ENCODE measurements around the gene SMIM36. TPM values are rescaled to one million over a fixed set of nuclear protein-coding genes. Genes with fewer than 3 reads are reported as not detected.
"Not testable (repeated sequence)": the region's sequence is repeated elsewhere in the genome, so short reads cannot be mapped to it uniquely, and the experiment has no call there.

SMIM36 gene
- total RNA-seq, 1 donor from 2014 or later: not detected

DNA sequence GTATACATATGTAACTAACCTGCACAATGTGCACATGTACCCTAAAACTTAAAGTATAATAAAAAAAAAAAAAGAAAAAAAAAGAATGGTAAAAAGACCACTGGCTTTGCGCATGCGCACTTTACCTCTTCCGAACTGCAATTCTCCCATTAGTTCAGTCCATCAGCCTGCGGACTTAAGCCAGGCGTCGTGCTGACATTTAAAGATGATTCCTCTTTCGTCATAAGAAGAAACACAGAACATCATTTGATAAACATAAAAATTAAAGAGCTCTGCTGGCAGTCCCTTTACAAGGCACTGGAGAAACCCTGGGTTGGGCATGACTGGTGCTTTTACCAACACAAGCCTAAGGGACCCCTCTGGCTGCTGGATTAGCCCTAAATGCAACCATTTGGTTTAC, 3.6 kb downstream of the SMIM36 start:
- DNase-seq (ENCODE audit: extremely low read depth, low read depth, low spot score): not testable (repeated sequence)

DNA sequence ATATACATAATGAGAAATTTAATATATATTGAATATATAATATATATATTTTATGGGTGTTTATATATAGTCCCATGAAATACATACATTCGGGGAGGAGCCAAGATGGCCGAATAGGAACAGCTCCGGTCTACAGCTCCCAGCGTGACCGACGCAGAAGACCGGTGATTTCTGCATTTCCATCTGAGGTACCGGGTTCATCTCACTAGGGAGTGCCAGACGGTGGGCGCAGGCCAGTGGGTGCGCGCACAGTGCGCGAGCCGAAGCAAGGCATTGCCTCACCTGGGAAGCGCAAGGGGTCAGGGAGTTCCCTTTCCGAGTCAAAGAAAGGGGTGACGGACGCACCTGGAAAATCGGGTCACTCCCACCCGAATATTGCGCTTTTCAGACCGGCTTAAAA, 9.6 kb downstream of the SMIM36 start:
- DNase-seq (ENCODE audit: extremely low read depth, low read depth, low spot score): not testable (repeated sequence)

DNA sequence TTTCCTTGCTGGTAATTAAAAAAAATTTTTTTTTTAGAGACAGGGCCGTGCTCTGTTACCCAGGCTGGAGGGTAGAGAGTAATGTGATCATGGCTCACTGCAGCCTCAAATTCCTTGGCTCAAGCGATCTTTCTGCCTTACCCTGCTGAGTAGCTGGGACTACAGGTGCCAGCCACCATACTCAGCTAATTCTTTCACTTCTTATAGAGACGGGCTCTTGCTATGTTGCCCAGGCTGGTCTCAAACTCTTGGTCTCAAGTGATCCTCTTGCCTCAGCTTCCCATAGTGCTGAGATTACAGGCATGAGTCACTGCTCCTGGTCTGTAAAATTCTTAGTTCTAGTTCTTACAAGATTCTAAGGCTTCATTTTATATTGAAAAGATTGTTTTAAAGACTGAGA, 11.1 kb downstream of the SMIM36 start:
- DNase-seq (ENCODE audit: extremely low read depth, low read depth, low spot score): no peak

DNA sequence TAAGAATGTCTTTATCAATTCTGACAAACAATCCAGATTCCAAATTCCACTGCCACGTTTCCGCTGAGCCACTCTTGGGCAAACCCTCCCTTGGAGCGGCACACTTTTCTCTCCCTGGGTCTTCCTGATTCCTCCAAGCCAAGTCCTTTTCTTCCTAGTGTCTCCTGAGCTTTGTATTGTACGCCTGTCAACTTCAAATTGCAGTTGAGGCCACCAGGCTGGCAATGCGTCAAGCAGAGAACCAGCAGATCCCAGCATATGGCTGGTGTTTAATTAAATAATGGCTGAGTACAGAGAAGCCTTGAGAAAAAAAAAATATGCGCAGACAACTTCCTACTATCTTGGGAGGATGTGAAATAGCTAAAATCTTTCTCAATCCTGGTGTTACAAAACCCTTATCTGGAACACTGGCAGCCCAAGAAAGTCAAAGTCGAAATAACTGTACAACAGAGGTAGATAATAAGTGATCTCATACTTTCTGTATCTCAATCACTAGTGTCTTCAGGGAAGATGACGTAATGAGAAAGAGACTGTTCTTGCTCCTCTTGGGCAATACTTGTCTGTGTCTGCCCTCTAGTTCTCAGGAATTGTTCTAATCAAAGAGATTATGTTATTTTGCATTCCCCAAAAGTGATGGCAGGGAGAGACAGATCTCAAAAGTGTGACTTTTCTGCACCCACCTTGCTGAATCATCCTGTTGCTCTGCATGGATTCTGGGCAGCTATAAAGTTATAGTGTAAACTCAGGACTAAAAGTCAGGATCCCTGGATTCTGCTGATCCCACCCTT, 15.0 kb downstream of the SMIM36 start:
- no peak for DNase-seq (ENCODE audit: extremely low read depth, low read depth, low spot score)

DNA sequence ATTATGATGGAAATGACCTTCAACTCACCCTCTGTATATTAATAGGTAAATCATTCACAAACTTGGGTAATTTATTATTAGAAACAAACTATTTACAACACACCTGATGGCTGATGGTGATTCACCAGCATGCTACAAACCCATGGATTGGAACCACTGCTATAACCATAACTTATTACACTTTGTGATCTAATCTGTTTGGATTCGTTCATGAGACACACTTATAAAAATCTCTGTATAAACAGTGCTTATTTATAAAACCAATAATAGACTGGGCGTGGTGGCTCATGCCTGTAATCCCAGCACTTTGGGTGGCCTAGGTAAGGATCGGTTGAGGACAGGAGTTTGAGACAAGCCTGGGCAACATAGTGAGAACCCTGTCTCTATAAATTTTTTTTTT, 16.0 kb downstream of the SMIM36 start:
- DNase-seq (ENCODE audit: extremely low read depth, low read depth, low spot score): no peak

DNA sequence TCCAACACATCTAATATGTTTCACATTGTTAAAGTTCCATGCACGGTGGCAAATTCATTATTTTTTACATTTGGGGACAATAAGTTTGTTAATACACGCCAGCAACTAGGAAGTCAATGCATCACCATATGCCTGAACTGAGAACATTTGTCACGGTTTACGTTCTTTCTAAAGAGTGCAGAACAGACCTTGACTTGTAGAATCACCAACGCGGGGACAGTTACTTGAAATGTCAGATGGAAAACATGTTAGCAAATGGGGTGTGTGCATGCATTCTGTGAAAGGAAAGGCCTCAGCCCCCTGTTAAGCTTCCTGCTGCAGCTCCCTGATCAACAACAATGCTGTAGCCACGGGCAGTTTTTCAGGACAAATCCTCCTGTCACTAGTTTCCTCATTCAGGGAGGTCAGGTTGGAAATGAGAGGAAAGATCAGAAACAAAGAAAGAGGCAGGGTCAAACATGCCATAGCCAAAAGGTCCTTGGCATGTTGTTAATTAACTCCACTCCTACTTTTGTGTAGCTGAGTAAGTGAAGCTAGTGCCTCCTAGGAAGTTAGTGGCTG, 18.4 kb downstream of the SMIM36 start:
- no peak for DNase-seq (ENCODE audit: extremely low read depth, low read depth, low spot score)

DNA sequence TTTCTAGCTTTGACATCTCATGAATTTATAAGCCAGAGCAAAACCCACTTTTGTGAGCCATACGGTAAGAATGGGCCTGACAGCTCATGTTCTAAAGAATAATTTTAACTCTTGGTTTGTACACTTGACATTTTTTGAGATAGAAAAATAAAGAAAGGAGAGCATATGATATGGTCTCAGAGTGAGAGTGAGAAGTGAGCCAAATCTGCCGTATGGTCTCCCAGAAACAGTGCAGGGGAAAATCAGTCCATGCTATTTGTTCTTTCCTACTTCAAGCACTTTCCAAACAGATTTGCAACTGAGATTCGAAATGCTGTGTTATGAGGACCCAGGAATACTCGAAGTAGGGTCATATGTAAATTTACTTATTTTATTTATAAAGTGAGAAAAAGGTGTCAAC, 20.9 kb downstream of the SMIM36 start:
- DNase-seq (ENCODE audit: extremely low read depth, low read depth, low spot score): no peak

DNA sequence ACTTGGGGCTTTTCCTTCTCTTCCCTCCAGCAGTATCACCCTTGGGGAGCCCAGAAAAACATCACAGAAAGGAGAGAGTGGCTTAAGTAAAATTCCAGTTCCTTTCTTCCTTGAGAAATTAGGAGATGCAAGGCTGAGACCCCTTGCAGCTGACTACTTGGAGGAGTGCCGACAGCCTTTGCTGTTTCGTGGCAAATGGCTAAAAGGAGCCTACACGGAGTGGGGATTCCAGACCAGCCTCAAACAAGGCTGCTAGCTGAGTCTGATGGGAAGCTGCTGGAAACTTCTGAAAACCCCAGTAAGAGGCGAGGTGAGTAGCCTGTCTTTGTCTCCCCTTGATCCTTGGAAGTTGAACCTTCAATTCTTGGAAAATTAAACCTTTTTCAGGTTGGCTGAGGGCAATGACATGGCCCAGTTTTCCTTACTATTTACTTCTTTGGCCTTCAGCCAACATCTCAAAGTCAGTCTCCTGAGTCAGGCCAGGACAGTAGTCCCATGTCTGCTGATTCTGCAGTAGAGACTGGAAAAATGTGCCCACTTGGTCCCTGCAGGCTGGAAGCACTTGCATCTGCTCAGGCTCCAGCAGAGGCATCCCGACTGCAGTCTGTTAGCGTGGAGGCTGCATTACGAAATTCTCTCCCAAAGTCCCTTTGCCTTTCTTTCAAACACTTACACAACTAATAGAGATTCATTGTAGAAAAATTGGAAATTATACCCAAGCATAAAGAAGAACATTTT, 23.4 kb downstream of the SMIM36 start:
- no peak for DNase-seq (ENCODE audit: extremely low read depth, low read depth, low spot score)

DNA sequence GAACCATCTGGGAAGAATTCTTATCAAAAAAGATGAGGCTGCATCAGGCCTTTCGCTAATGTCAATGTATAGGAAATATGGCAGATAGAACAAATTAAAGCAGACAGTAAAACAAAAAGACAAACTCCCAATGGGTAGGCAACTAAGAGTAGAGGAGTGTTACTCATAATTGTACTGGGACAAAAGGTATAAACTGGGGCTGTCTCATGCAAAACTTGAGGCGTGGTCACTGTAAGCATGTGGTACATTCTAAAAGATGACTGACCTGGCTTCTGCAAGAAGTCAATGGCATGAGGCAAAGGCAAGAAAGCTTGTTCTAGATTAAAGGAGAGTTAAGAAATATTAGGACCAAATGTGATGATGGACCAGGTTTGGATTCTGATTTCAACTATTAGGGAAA, 26.7 kb downstream of the SMIM36 start:
- DNase-seq (ENCODE audit: extremely low read depth, low read depth, low spot score): no peak

DNA sequence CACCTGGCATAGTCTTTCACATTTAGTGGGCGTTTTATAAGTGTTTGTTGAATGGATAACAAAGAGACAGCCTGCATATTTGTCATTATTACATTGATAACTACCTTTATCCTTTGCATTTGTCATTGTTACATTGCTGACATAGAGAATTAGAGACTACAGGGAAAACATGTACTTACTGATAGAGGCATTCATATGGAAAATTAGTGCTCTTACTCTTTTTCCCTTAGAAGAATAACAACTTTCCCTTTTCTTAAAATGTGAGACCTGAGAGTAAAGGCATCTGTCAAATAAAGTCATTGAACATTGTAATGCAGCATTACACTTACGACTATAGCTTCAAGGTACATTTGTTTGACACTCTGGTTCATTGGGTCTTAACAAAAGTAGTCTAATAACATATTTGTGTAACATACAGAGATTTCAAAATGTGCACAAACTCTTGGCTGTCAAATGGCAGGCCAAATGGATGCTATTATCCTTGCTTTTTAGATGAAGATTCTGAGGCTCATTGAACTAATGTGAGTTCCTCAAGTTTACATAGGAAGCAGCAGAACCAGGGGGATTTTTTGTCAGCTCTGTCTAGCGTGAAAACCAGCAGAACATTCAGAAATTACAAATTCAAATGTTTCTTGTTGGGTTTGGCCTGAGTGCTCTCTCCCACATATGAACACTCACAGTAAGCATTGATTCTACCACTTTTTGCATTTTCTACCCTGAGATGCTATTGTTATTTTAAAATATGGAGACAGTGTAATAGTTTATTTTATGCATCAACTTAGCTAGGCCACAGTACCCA, 28.5 kb downstream of the SMIM36 start:
- no peak for DNase-seq (ENCODE audit: extremely low read depth, low read depth, low spot score)

DNA sequence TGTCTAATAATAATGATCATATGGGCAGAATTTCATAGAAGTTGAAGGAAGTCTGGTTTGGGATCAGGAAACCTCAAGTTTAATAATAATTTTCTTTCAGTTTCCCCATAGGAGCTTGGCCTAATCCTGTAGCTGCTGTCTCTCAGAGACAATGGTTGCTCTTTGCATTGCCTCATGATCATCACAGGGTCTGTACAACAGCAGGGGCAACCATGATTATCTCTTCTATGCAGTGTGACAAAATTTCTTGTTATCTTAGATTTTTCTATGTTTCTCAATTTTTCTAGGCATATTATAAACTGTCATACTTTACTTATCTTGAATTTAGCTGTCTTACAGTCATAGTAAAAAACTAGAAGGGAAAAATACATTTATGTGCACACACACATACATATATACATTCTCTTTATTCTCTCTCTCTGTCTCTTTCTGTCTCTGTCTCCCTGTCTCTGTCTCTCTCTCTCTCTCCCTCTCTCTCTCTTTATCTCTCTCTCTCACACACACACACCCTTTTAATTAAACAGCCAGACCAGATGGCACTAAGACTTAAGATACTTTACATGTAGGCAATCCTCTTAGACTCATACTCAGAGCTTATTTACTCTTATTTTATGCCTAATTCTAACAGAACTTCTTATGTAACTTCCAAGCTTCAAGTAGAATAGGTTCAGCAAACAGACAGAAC, 30.5 kb downstream of the SMIM36 start:
- DNase-seq (ENCODE audit: extremely low read depth, low read depth, low spot score): no peak

DNA sequence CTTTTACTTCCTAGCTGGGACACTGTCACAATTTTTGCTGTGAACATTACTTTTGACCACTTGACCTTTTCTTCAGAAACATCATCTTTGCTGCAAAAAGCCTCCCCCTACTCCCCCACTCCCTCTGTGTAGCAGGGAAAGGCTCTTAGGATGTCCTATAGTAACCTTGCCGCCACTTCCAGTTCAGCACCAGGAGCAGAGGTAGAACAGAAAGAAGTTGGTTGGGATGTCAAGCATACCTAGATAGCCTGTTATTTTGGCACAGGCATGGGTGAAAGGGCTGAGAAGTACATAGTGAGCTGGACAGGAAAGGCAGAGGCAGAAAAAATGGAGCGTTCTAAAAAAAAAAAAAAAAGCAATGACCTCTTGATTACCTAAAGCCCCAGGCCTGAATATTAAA, 31.3 kb downstream of the SMIM36 start:
- no peak for DNase-seq (ENCODE audit: extremely low read depth, low read depth, low spot score)

DNA sequence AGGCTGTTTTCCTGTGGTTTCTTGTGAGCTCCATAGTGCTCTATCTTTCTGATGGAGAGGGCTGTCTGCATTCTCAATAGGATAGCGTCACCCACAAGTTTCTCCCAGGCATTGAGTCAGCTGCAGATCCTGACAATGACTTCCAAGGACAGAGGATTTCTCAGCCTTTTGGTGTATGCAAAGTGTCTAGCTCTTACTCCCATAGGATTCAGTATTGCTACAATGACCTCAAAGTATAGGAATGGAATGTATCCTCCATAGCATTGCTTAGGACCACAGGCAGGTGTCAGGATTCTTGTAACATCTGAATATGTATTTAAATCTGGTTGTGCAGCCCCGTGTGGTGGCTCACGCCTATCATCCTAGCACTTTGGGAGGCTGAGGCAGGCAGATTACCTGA, 32.3 kb downstream of the SMIM36 start:
- no peak for DNase-seq (ENCODE audit: extremely low read depth, low read depth, low spot score)

DNA sequence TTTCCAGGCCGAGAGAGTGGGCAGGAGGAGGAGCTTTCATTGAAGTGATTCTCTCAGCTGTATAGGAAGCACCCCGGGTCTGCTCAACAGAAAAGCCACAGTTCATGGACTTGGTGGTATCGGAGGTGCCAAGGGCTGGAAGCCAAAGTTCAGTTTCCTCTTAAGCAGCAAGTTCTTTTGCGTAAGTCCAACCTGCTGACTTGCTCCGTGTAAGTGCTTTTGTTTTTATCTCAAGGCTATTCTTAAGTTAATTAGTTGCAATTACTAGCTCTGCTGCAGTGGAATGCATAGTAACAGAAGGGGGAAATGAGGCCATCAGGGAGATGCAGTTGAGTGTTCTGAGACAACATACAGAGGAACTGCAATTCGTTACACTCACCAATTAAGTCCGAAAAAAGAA, 44.6 kb downstream of the SMIM36 start:
- no peak for DNase-seq (ENCODE audit: extremely low read depth, low read depth, low spot score)

DNA sequence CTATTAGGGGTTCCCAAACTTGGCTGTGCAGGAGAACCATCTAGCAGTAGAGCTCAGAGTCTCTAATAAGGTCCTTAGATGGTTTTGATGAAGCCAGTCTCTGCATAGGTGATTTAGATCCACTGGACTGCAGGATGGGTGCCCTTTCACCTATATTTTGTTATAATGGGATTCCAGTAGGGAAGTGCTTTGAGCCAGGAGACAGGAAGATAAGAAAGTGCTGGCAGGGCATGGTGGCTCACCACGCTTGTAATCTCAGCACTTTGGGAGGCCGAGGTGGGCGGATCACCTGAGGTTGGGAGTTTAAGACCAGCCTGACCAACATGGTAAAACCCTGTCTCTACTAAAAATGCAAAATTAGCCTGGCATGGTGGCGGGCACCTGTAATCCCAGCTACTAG, 45.5 kb downstream of the SMIM36 start:
- not testable (repeated sequence) for DNase-seq (ENCODE audit: extremely low read depth, low read depth, low spot score)

DNA sequence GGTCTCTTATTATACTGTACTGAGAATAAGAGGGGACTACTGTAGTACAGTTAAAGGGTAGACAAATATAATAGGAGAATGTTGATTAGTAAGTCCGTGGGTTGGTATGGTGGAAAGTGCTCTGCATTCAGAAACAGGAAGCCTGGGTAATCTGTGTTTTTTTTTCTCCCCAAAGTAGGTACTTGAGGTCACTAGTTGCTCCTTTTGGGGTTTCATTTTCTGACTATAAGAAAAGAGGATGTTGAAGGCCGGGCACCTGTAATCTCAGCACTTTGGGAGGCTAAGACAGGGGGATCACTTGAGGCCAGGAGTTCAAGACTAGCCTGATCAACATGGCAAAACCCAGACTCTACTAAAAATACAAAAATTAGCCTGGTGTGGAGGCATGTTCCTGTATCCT, 47.7 kb downstream of the SMIM36 start:
- DNase-seq (ENCODE audit: extremely low read depth, low read depth, low spot score): no peak

DNA sequence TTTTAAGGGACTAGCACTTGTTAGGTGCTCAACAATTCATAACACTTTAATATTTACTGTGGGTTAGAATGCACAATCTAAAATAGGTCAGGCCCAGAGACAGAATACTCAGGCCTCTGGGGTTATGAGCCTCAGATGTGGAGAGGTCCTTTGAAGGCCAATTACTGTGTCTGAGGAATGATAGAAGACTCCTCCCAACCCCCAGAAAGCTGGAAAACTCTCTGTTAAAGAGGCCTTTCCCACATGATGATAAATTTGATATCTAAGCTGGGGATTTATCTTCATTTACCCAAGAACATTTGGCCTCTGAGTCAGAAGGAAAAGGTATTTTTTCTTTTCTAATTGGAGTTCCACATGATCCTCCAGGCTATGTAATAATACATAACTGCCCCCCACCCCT, 48.5 kb downstream of the SMIM36 start:
- DNase-seq (ENCODE audit: extremely low read depth, low read depth, low spot score): no peak

DNA sequence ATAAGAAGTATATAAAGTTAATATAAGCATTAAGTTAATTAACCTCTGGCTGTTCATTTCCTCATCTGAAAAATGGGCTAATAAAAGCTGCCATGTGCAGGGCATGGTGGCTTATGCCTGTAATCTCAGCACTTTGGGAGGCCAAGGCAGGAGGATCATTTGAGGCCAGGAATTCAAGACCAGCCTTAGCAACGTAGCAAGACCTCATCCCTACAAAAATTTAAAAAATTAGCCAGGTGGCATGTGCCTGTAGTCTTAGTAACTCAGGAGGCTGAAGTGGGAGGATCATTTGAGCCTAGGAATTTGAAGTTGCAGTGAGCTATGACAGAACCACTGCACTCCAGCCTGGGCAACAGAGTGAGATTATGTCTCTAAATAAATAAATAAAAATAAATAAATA, 49.0 kb downstream of the SMIM36 start:
- no peak for DNase-seq (ENCODE audit: extremely low read depth, low read depth, low spot score)

DNA sequence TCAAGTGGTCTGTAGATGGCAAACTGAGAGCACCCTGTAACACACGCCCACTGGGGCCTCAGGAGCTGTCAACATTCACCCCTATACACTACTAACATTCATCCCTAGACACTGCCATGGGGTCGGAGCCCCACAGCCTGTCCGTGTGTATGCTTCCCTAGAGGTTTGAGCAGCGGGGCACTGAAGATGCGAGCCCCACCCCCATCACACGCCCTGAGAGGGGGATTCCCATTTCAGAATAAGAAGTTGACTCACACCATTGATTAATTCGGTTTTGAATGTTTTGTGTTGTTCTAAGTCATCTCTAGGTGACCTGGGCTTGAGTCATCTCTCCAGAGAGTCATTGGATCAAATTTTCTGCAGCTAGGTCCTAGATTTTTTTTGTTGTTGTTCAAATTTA, 52.3 kb downstream of the SMIM36 start:
- no peak for DNase-seq (ENCODE audit: extremely low read depth, low read depth, low spot score)

DNA sequence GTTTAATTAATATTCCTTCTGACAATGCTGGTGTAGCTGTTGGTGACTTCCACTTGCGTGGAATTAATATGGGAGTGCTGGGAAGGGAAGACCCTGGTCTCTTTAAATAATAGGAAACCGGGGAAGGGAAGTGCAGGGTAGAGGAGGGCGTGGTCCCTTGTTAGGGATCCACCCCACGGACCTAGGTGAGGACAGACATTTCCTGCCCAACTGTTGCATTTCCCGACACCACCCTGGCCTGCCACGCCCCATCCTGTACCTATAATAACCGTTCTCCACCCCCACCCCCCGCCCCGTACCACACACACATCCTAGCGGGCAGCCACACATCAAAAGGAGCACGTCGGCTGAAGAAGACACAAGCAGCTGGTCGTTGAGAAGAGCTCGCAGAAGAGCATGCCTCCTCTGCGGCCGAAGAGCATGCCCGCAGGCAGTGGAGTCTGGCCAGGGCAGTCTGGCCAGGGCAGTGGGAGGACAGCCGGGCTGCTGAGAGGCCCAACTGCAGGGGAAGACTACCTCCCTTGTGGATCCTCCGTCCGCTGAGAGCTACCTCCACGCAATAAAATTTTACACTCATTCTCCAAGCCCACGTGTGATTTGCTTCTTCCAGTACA, 52.9 kb downstream of the SMIM36 start:
- no peak for DNase-seq (ENCODE audit: extremely low read depth, low read depth, low spot score)
